ENCODE results near the gene CCL4L2. TPM values are rescaled to one million over a fixed set of nuclear protein-coding genes. Genes with fewer than 3 reads are reported as not detected.
"Not testable (repeated sequence)": the region's sequence is repeated elsewhere in the genome, so short reads cannot be mapped to it uniquely, and the experiment has no call there.

CCL4L2 gene
- total RNA-seq, 1 donor from 2014 or later, result 48.9 TPM

DNA sequence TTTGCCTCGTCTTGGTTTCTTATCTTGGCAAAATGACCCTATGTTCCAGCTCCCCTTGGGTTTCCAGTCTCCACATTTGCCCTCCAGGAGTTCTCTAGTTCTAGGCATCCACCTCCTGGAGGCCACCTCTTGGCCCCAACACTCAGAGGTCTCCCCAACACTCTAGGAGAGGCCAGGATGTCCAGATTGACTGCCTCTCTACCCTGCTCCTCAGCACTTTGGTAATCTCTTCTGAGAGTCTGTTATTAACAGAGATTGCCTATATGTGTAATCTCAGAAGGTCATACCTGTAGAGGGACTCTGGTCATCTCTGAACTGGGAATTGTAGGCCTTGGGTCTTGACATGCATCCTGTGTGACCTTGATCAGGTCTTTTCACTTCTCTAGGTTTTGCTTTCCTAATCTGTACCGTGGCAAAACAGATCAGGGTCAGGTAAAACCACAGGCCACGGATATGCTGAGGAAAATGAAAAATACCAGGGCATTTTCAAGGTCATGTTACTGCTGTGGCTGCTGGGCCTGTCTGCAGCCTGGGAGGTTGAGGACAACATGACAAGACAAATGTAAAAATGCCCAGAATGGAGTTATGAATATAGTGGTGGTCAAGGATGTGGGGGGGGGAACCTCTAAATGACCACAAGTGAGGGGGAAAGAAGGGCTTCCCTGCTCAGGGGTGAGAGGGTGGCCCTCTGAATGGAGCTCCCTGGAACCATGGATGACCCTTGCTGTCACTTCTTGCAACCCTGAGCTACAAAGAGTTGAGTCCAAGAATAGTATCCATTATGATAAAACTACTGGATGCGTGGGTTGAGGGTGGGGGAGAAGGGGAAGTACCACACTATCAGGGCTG is 5.0 kb upstream of the CCL4L2 start:
- DNase-seq (ENCODE audit: low read depth), result no peak
- Mint-ChIP-seq H3K4me1 (ENCODE audit: low read depth, unreplicated experiment) (peaks cover 4% of the 10 kb centered on the region), H3K4me3 (ENCODE audit: unreplicated experiment) (no peak overlapping the region), H3K36me3 (ENCODE audit: low read depth, unreplicated experiment) (no peaks in the 10 kb centered on the region), H3K9me3 (ENCODE audit: unreplicated experiment) (no peaks in the 10 kb centered on the region), H3K27ac (ENCODE audit: unreplicated experiment) (no peak overlapping the region), H3K27me3 (ENCODE audit: low read depth, unreplicated experiment) (peaks cover 23% of the 10 kb centered on the region)
- no peak for TF ChIP-seq EZH2 (IDR thresholded peaks at IDR 0.05; ENCODE audit: insufficient read depth, low read length)
- TF ChIP-seq, protein P1, sequence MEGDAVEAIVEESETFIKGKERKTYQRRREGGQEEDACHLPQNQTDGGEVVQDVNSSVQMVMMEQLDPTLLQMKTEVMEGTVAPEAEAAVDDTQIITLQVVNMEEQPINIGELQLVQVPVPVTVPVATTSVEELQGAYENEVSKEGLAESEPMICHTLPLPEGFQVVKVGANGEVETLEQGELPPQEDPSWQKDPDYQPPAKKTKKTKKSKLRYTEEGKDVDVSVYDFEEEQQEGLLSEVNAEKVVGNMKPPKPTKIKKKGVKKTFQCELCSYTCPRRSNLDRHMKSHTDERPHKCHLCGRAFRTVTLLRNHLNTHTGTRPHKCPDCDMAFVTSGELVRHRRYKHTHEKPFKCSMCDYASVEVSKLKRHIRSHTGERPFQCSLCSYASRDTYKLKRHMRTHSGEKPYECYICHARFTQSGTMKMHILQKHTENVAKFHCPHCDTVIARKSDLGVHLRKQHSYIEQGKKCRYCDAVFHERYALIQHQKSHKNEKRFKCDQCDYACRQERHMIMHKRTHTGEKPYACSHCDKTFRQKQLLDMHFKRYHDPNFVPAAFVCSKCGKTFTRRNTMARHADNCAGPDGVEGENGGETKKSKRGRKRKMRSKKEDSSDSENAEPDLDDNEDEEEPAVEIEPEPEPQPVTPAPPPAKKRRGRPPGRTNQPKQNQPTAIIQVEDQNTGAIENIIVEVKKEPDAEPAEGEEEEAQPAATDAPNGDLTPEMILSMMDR (IDR thresholded peaks at IDR 0.05; ENCODE audit: insufficient read depth, low read depth, low read length), result no peak
- no peak overlapping the region for H3K9ac ChIP-seq (ENCODE audit: low read length)
- H3K4me1 ChIP-seq (ENCODE audit: insufficient read depth, low read length), result no peaks in the 10 kb centered on the region
- no peak overlapping the region for H2AFZ ChIP-seq (ENCODE audit: low read depth, low read length)
- H3K27ac ChIP-seq (ENCODE audit: low read depth, low read length), result no peak overlapping the region
- H3K27me3 ChIP-seq (ENCODE audit: insufficient read depth, low read length), result no peaks in the 10 kb centered on the region
- no peaks in the 10 kb centered on the region for H3K9me3 ChIP-seq (ENCODE audit: insufficient read depth, low read depth, low read length)
- no peak overlapping the region for H3K4me3 ChIP-seq (ENCODE audit: insufficient read depth, low read depth, low read length)
- no peaks in the 10 kb centered on the region for H4K20me1 ChIP-seq (ENCODE audit: insufficient read depth, low read length)
- no peaks in the 10 kb centered on the region for H3K79me2 ChIP-seq (ENCODE audit: insufficient read depth, low read length)
- H3K36me3 ChIP-seq (ENCODE audit: insufficient read depth, low read length), result no peaks in the 10 kb centered on the region
- no peak overlapping the region for H3K4me2 ChIP-seq (ENCODE audit: low read length)
- FAIRE-seq, result no peak

DNA sequence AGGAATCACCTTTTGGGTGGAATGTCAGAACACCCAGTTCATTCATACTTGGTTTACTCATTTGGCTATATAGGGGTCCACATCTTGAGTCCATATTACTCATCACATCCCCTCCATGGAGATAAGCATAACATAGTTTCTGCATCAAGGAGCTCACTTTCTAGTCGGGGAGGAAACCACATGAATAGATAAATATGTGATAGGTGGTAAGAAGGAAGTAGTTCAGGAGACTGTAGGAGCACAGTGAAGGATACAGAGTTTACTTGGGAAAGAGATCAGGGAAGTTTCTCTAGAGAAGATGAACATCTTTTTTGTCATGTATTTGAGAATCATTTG is 4.4 kb upstream of the CCL4L2 start:
- H3K4me3 ChIP-seq (ENCODE audit: insufficient read depth, low read depth, low read length); H3K4me2 ChIP-seq (ENCODE audit: low read length); DNase-seq (ENCODE audit: low read depth); H3K9me3 ChIP-seq (ENCODE audit: insufficient read depth, low read depth, low read length); H3K36me3 Mint-ChIP-seq (ENCODE audit: low read depth, unreplicated experiment); H3K4me3 Mint-ChIP-seq (ENCODE audit: unreplicated experiment); H3K36me3 ChIP-seq (ENCODE audit: insufficient read depth, low read length); H3K27ac ChIP-seq (ENCODE audit: low read depth, low read length); H2AFZ ChIP-seq (ENCODE audit: low read depth, low read length); H3K4me1 ChIP-seq (ENCODE audit: insufficient read depth, low read length); H3K4me1 Mint-ChIP-seq (ENCODE audit: low read depth, unreplicated experiment); H4K20me1 ChIP-seq (ENCODE audit: insufficient read depth, low read length); H3K27ac Mint-ChIP-seq (ENCODE audit: unreplicated experiment); H3K9ac ChIP-seq (ENCODE audit: low read length); H3K27me3 ChIP-seq (ENCODE audit: insufficient read depth, low read length); H3K79me2 ChIP-seq (ENCODE audit: insufficient read depth, low read length); H3K9me3 Mint-ChIP-seq (ENCODE audit: unreplicated experiment); FAIRE-seq: not testable (repeated sequence)
- H3K27me3 Mint-ChIP-seq (ENCODE audit: low read depth, unreplicated experiment), result peaks cover 23% of the 10 kb centered on the region

DNA sequence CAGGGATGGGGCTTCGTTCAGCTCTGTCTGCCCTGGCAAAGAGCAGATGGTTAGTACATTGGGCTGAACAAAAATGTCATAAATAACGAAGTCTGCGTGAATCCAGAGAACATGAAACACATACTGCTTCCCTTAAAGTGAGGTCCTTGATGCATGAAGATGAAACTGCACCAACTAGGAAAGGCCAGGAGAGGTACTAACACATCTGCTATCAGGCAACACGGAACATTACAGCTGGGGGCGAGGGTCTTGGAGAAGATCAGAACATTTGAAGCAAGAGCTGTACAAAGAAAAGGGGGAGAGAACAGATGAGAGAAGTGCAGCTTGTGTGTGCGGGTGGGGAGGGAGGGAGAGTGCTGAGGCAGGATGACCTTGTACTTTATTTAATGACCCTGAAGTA is 3.5 kb upstream of the CCL4L2 start:
- not testable (repeated sequence) for H3K36me3 Mint-ChIP-seq (ENCODE audit: low read depth, unreplicated experiment); DNase-seq (ENCODE audit: low read depth); FAIRE-seq; H3K9ac ChIP-seq (ENCODE audit: low read length); H3K4me2 ChIP-seq (ENCODE audit: low read length); H3K4me3 Mint-ChIP-seq (ENCODE audit: unreplicated experiment); H3K79me2 ChIP-seq (ENCODE audit: insufficient read depth, low read length); H3K36me3 ChIP-seq (ENCODE audit: insufficient read depth, low read length); H3K27ac Mint-ChIP-seq (ENCODE audit: unreplicated experiment); H3K27me3 ChIP-seq (ENCODE audit: insufficient read depth, low read length); H4K20me1 ChIP-seq (ENCODE audit: insufficient read depth, low read length); H3K4me1 Mint-ChIP-seq (ENCODE audit: low read depth, unreplicated experiment); H3K4me1 ChIP-seq (ENCODE audit: insufficient read depth, low read length); H3K4me3 ChIP-seq (ENCODE audit: insufficient read depth, low read depth, low read length); H3K9me3 Mint-ChIP-seq (ENCODE audit: unreplicated experiment); H3K27ac ChIP-seq (ENCODE audit: low read depth, low read length); H2AFZ ChIP-seq (ENCODE audit: low read depth, low read length); H3K9me3 ChIP-seq (ENCODE audit: insufficient read depth, low read depth, low read length)
- H3K27me3 Mint-ChIP-seq (ENCODE audit: low read depth, unreplicated experiment), result peaks cover 22% of the 10 kb centered on the region
